BE2C (cell line): Measurements from ENCODE around the gene IFI27L1.

Experiments used
- DNase-seq: peaks from one replicate; pipeline ENCODE4 v3.0.0-alpha.2; 2020
- H3K27me3 ChIP-seq: fragments of 250-450 bp; sonication (Bioruptor Pico); 2 replicates; pipeline ENCODE4 v1.5.1; 2020; ENCODE audit warnings: mild to moderate bottlenecking
- H3K36me3 ChIP-seq: fragments of 250-450 bp; sonication (Bioruptor Pico); 2 replicates; pipeline ENCODE4 v1.5.1; 2020; ENCODE audit warnings: mild to moderate bottlenecking
- H3K4me1 ChIP-seq: fragments of 250-450 bp; sonication (Bioruptor Pico); 2 replicates; pipeline ENCODE4 v1.5.1; 2020
- H3K4me3 ChIP-seq: 2 replicates; pipeline ENCODE4 v1.5.1; 2011; ENCODE audit warnings: low read depth, low read length
- H3K9me3 ChIP-seq: fragments of 250-450 bp; sonication (Bioruptor Pico); 2 replicates; pipeline ENCODE4 v1.5.1; 2020
- CTCF ChIP-seq: IDR thresholded peaks from 2 replicates; pipeline ENCODE4 v1.5.1; 2012; ENCODE audit warnings: mild to moderate bottlenecking, low read depth, low read length

IFI27L1 gene

DNA sequence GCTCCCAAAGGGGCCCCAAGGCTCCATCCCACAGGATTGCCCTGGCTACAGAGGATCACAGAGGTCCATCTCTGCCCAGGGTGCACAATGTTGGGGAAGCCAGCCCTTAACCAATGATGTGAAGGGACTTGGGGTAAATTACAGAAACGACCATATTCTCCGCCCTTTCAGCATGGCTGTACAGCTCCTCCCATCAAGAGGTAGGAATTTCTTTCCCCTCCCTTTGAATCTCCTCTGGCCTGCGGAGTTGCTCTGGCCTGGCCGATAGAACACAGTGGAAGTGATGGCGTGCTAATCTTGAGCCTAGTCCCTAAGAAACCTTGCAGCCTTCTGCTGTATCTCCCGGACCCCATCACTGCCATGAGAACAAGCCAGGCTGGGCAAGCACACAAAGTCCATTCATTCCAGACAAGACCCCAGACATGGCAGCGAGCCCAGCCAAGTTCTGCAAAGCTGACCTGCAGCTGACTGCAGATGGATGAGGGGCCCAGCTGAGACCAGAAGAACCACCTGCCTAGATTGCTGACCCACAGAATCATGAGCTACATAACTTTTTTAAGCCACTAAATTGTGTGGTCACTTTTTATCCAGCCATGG lies 22.5 kb downstream of the IFI27L1 start:
- Histone ChIP-seq H3K4me1 (no peaks in the 10 kb centered on the region), H3K27me3 (no peaks in the 10 kb centered on the region), H3K36me3 (no peaks in the 10 kb centered on the region), H3K4me3 (no peak overlapping the region), H3K9me3 (no peaks in the 10 kb centered on the region; the same call in 1 of the 2 replicates)
- DNase-seq: no peak
- no peak for TF ChIP-seq CTCF

- no peaks in the 10 kb centered on the region for H3K4me1 ChIP-seq
- no peak for TF ChIP-seq CTCF
- DNase-seq: no peak
Observed at GRCh38 chr14:94104731-94105130, 23.6 kb downstream of the IFI27L1 start.

DNA sequence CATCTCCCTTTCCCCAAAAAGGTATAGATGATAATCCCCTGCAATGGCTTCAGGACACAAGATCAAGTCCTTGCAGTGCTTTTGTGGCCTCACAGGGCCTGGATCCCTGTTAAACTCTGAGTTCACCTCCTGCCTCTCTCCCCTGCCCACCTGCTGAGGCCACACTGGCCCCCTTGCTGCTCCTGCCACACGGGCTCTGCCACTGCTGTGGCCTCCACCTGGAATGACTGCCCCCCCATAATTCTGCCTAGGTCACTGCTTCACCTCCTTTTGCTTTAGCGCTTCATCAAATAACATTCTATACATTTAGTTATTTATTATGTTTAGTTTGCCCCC lies 28.8 kb downstream of the IFI27L1 start:
- no peak for DNase-seq
- TF ChIP-seq CTCF: no peak
- H3K4me3 ChIP-seq: no peak overlapping the region
- H3K4me1 ChIP-seq: peaks cover 19% of the 10 kb centered on the region
- H3K27me3 ChIP-seq: no peaks in the 10 kb centered on the region
- H3K36me3 ChIP-seq: no peaks in the 10 kb centered on the region
- H3K9me3 ChIP-seq: no peaks in the 10 kb centered on the region; the same call in 1 of the 2 replicates

More at GRCh38 chr14:94104731-94105130, 23.6 kb downstream of the IFI27L1 start:
- no peak overlapping the region for H3K4me3 ChIP-seq
- H3K27me3 ChIP-seq: no peaks in the 10 kb centered on the region
- no peaks in the 10 kb centered on the region for H3K36me3 ChIP-seq
- H3K9me3 ChIP-seq: no peaks in the 10 kb centered on the region; the same call in 1 of the 2 replicates

GRCh38 chr14:94110552-94111181 lies 29.6 kb downstream of the IFI27L1 start, which contains the start of gene IFI27:
Gene IFI27, plus strand, starts transcription at chr14:94110736.
- no peak for TF ChIP-seq CTCF
- no peak for DNase-seq
- no peaks in the 10 kb centered on the region; the same call in 1 of the 2 replicates for H3K9me3 ChIP-seq
- no peaks in the 10 kb centered on the region for H3K36me3 ChIP-seq
- no peaks in the 10 kb centered on the region for H3K27me3 ChIP-seq
- H3K4me3 ChIP-seq: no peak within 1 kb of the TSS
- H3K4me1 ChIP-seq: peaks cover 26% of the 10 kb centered on the region

- no peak overlapping the region for H3K4me3 ChIP-seq
- TF ChIP-seq CTCF: no peak
- DNase-seq: no peak
- H3K36me3 ChIP-seq: no peaks in the 10 kb centered on the region
- no peaks in the 10 kb centered on the region; the same call in 1 of the 2 replicates for H3K9me3 ChIP-seq
- H3K4me1 ChIP-seq: peaks cover 27% of the 10 kb centered on the region
- H3K27me3 ChIP-seq: no peaks in the 10 kb centered on the region
Observed at GRCh38 chr14:94111276-94112095, 30.4 kb downstream of the IFI27L1 start.
